Kidney epithelial cell (primary cell): Measurements from ENCODE around the gene CEP250. TPM values are rescaled to one million over a fixed set of nuclear protein-coding genes. Genes with fewer than 3 reads are reported as not detected.

Experiments used
- DNase-seq: peaks from one replicate; pipeline ENCODE4 v3.0.0-alpha.2; 2010; ENCODE audit warnings: low read depth
- H3K27me3 ChIP-seq: 2 replicates; pipeline ENCODE4 v1.6.0; 2011; ENCODE audit warnings: low read length; ENCODE audit not compliant: control insufficient read depth, insufficient read depth
- H3K36me3 ChIP-seq: 2 replicates; pipeline ENCODE4 v1.5.1; 2011; ENCODE audit warnings: low read length; ENCODE audit not compliant: control insufficient read depth, insufficient read depth
- H3K4me3 ChIP-seq: 2 replicates; pipeline ENCODE4 v1.5.1; 2011; ENCODE audit warnings: low read depth, mild to moderate bottlenecking, control low read depth, low read length
- CTCF ChIP-seq: IDR thresholded peaks from 2 replicates; pipeline ENCODE4 v1.5.1; 2011; ENCODE audit warnings: mild to moderate bottlenecking, moderate library complexity, low read length, control low read depth, inconsistent platforms; ENCODE audit not compliant: insufficient read depth, poor library complexity, severe bottlenecking
- total RNA-seq: library from RNA; depleted of rRNA; stranded (reverse); fragments of >200 nt; gene quantifications from 2 replicates; pipeline ENCODE4 v1.2.3, GENCODE V29; 2015

The CEP250 gene
- total RNA-seq, 1 donor from 2014 or later: 65.3 TPM

DNA sequence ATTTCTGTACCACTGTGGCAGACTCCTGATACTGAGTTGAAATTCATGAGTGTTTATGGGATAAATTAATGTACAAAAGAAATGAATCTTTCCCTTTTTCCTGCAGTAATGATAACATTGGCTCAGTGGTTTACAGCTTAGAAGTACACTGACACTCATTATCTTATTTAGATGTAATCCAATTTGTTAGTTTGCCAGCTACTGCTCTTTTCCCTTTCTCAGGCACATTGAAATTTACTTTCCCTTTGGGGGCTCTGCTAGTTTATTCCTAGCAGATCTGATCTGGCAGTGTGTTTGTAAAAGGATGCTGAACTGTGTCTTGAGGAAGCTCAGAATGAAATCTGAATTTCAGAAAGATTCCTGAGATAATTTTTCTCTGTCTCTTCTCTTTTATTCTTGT lies 3.0 kb downstream of the CEP250 start:
- Histone ChIP-seq H3K36me3 (no peaks in the 10 kb centered on the region), H3K27me3 (no peaks in the 10 kb centered on the region), H3K4me3 (no peak overlapping the region)
- no peak for DNase-seq
- TF ChIP-seq CTCF: no peak

GRCh38 chr20:35461620-35462019 lies 6.2 kb downstream of the CEP250 start:
- no peaks in the 10 kb centered on the region for H3K36me3 ChIP-seq
- H3K4me3 ChIP-seq: no peak overlapping the region
- H3K27me3 ChIP-seq: no peaks in the 10 kb centered on the region
- DNase-seq: no peak
- no peak for TF ChIP-seq CTCF

DNA sequence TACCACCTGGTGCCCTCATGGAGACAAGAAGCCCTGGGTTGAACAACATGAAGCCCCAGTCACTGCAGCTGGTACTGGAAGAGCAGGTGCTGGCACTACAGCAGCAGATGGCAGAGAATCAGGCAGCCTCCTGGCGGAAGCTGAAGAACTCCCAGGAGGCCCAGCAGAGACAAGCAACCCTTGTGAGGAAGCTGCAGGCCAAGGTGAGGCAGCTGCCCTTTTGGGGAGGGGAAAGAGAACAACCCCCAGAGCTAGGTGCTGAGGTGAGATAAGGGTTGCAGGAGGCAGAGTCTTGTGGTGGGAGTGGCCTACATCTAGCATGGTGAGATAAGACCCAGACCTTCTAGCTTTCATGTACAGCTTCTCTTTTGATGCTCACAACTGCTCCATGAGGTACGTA lies 7.0 kb downstream of the CEP250 start:
- Histone ChIP-seq H3K27me3 (no peaks in the 10 kb centered on the region), H3K36me3 (no peaks in the 10 kb centered on the region), H3K4me3 (no peak overlapping the region)
- no peak for TF ChIP-seq CTCF
- DNase-seq: no peak

DNA sequence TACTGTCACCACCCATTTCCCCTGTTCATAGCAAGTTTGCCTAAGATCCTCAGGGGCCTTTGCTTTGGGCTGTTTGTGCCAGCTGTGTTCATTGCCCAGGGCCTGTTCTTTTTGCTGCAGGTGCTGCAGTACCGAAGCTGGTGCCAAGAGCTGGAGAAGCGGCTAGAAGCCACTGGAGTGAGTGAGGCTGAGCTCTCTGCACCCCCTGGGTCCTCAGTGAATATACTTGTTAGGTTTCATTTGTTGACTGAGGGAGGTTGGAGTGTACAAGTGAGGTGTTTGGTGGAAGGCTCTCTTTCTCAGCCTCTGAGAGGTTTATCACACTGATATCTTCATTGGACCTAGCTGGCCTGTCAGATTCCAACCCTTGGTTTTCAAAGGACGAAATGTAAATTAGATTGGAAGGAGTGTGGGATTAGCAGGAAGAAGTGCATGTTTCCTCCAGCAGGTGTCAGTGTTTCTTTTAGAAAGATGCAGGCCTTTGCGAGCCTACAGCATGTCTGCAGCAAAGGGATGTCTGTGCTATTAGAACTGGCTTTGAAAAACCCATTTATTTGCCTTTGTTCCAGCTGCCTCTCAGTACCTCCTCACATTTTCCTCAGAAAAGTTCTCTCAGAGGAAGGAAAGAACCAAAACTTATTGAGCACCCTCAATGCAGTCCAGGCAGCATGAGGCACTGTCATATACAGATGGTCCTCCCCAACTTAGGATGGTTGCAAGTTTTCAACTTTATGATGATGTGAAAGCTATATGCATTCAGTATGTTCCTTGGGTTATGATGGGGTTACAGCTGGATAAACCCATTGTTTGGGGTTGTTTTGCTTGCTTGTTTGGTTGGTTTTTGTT lies 8.3 kb downstream of the CEP250 start:
- TF ChIP-seq CTCF: peak; percentile 72
- Histone ChIP-seq H3K4me3 (no peak overlapping the region), H3K36me3 (no peaks in the 10 kb centered on the region), H3K27me3 (no peaks in the 10 kb centered on the region)
- DNase-seq: no peak

- Histone ChIP-seq H3K27me3 (no peaks in the 10 kb centered on the region), H3K36me3 (no peaks in the 10 kb centered on the region), H3K4me3 (no peak overlapping the region)
- DNase-seq: no peak
- TF ChIP-seq CTCF: no peak
Measured at GRCh38 chr20:35465976-35466375, 10.6 kb downstream of the CEP250 start.

DNA sequence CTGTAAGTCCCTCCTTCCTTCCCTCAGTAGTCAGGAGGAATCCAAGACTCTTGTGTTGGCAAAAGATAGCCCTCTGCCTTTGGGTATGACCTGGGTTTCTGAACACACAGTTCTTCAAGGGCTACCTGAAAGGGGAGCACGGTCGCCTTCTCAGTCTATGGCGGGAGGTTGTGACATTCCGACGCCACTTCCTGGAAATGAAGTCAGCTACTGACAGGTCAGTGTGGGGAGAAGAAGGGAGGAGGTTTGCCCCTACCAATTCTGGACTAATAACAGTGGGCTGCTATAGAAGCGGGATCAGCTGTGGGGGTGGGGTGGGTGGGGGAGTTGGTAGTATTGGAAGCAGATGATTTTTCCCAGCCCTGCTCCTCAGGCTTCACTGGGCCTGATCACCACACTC lies 11.5 kb downstream of the CEP250 start:
- no peaks in the 10 kb centered on the region for H3K27me3 ChIP-seq
- H3K36me3 ChIP-seq: no peaks in the 10 kb centered on the region
- no peak for TF ChIP-seq CTCF
- no peak for DNase-seq
- no peak overlapping the region for H3K4me3 ChIP-seq
